HG02571 (cell line): ENCODE measurements around the gene TMEM131L.
A peak's percentile ranks its signal among the peaks of the same experiment; 100 is the strongest.

ENCODE experiments used
- ATAC-seq: cut with Tn5 transposase; IDR thresholded peaks from one replicate; pipeline ENCODE4 v1.9.1; 2021; ENCODE audit warnings: mild to moderate bottlenecking, moderate library complexity; ENCODE audit not compliant: unreplicated experiment

The TMEM131L gene

GRCh38 chr4:153520801-153521329, 54.7 kb downstream of the TMEM131L start:
- peak; percentile 33 for ATAC-seq

GRCh38 chr4:153521478-153521877, 55.3 kb downstream of the TMEM131L start:
- ATAC-seq, result no peak

GRCh38 chr4:153521999-153522801, 56.0 kb downstream of the TMEM131L start:
- ATAC-seq, result peak; percentile 32

- ATAC-seq, result peak; percentile 49
Observed at GRCh38 chr4:153522802-153523094, 56.6 kb downstream of the TMEM131L start.

GRCh38 chr4:153523164-153523796, 57.1 kb downstream of the TMEM131L start:
- ATAC-seq, result no peak

GRCh38 chr4:153523941-153524386, 57.8 kb downstream of the TMEM131L start:
- no peak for ATAC-seq

GRCh38 chr4:153524682-153525081, 58.5 kb downstream of the TMEM131L start:
- no peak for ATAC-seq

GRCh38 chr4:153527690-153528089, 61.5 kb downstream of the TMEM131L start:
- no peak for ATAC-seq

- peak; percentile 52 for ATAC-seq
Observed at GRCh38 chr4:153528705-153529485, 62.7 kb downstream of the TMEM131L start.

- ATAC-seq, result no peak
Observed at GRCh38 chr4:153529646-153530045, 63.5 kb downstream of the TMEM131L start.

GRCh38 chr4:153530284-153530999, 64.3 kb downstream of the TMEM131L start:
- ATAC-seq, result no peak

GRCh38 chr4:153531000-153531358, 64.8 kb downstream of the TMEM131L start:
- no peak for ATAC-seq

- no peak for ATAC-seq
Observed at GRCh38 chr4:153531976-153532626, 65.9 kb downstream of the TMEM131L start.

- no peak for ATAC-seq
Observed at GRCh38 chr4:153532636-153533035, 66.5 kb downstream of the TMEM131L start.

GRCh38 chr4:153533387-153533786, 67.2 kb downstream of the TMEM131L start:
- ATAC-seq, result no peak

GRCh38 chr4:153534792-153535629, 68.9 kb downstream of the TMEM131L start:
- no peak for ATAC-seq

- no peak for ATAC-seq
Observed at GRCh38 chr4:153535772-153536513, 69.8 kb downstream of the TMEM131L start.

- no peak for ATAC-seq
Observed at GRCh38 chr4:153537493-153537960, 71.4 kb downstream of the TMEM131L start.
